Mesenchymal stem cell (in vitro differentiated cells and primary cell): Measurements from ENCODE around the gene GALNT8.

Experiments
- DNase-seq: peaks from one replicate; pipeline ENCODE4 v3.0.0-alpha.2; 2013
- H2AFZ ChIP-seq: one replicate; pipeline ENCODE4 v1.6.1; 2013; ENCODE audit warnings: low read depth, mild to moderate bottlenecking, control low read depth, inconsistent platforms, low read length, moderate library complexity
- H2AK5ac ChIP-seq: 2 replicates; pipeline ENCODE4 v1.6.1; 2013; ENCODE audit warnings: low read length, moderate library complexity, mild to moderate bottlenecking, inconsistent platforms; ENCODE audit not compliant: severe bottlenecking
- H2BK120ac ChIP-seq: one replicate; pipeline ENCODE4 v1.6.1; 2013; ENCODE audit warnings: low read depth, mild to moderate bottlenecking, inconsistent platforms, low read length, moderate library complexity
- H2BK12ac ChIP-seq, 2 experiments: one replicate each; pipeline ENCODE4 v1.6.1; 2013; ENCODE audit warnings: inconsistent platforms in 2 of 2, low read length in 2 of 2, mild to moderate bottlenecking in 2 of 2, moderate library complexity in 2 of 2, control low read depth in 1 of 2
- H2BK15ac ChIP-seq: one replicate; pipeline ENCODE4 v1.6.1; 2013; ENCODE audit warnings: mild to moderate bottlenecking, low read depth, inconsistent platforms; ENCODE audit not compliant: poor library complexity, severe bottlenecking
- H2BK5ac ChIP-seq: 2 replicates; pipeline ENCODE4 v1.6.1; 2013; ENCODE audit warnings: low read depth, mild to moderate bottlenecking, low read length, control low read depth, inconsistent platforms; ENCODE audit not compliant: poor library complexity, severe bottlenecking
- H3K14ac ChIP-seq, 2 experiments: one replicate each; pipeline ENCODE4 v1.6.1; 2013; ENCODE audit warnings: inconsistent platforms in 2 of 2, low read length in 2 of 2, control low read depth in 1 of 2, mild to moderate bottlenecking in 1 of 2, moderate library complexity in 1 of 2
- H3K18ac ChIP-seq, 2 experiments: one replicate each; pipeline ENCODE4 v1.6.1; 2013; ENCODE audit warnings: inconsistent platforms in 2 of 2, low read length in 2 of 2, control low read depth in 1 of 2, low read depth in 1 of 2, mild to moderate bottlenecking in 1 of 2
- H3K23ac ChIP-seq, 2 experiments: one replicate each; pipeline ENCODE4 v1.6.1; 2013; ENCODE audit warnings: inconsistent platforms in 2 of 2, low read length in 2 of 2, mild to moderate bottlenecking in 2 of 2, moderate library complexity in 2 of 2, control low read depth in 1 of 2
- H3K27ac ChIP-seq: 2 replicates; pipeline ENCODE4 v1.5.1; 2013; ENCODE audit warnings: mild to moderate bottlenecking, moderate library complexity, low read length, control low read depth, inconsistent platforms; ENCODE audit not compliant: poor library complexity, severe bottlenecking
- H3K27me3 ChIP-seq, 2 experiments: 2 replicates each; pipeline versions ENCODE4 v1.6.1 to v1.7.0; 2013; ENCODE audit warnings: low read length in 2 of 2, mild to moderate bottlenecking in 2 of 2, moderate library complexity in 2 of 2, control low read depth in 1 of 2, inconsistent platforms in 1 of 2; ENCODE audit not compliant: control insufficient read depth in 1 of 2, insufficient read depth in 1 of 2
- H3K36me3 ChIP-seq, 2 experiments: 2 replicates each; pipeline versions ENCODE4 v1.6.1 to v1.7.0; 2013; ENCODE audit warnings: low read length in 2 of 2, control low read depth in 1 of 2, inconsistent platforms in 1 of 2, low read depth in 1 of 2, mild to moderate bottlenecking in 1 of 2; ENCODE audit not compliant: insufficient read depth in 2 of 2, control insufficient read depth in 1 of 2
- H3K4ac ChIP-seq, 2 experiments: one replicate each; pipeline ENCODE4 v1.6.1; 2013; ENCODE audit warnings: inconsistent platforms in 2 of 2, low read length in 2 of 2, mild to moderate bottlenecking in 2 of 2, moderate library complexity in 2 of 2, control low read depth in 1 of 2, low read depth in 1 of 2
- H3K4me1 ChIP-seq: 2 replicates; pipeline ENCODE4 v1.6.1; 2013; ENCODE audit warnings: low read depth, low read length, control low read depth; ENCODE audit not compliant: control insufficient read depth, insufficient read depth
- H3K4me2 ChIP-seq: 2 replicates; pipeline ENCODE4 v1.6.1; 2013; ENCODE audit warnings: low read length, mild to moderate bottlenecking, inconsistent platforms; ENCODE audit not compliant: poor library complexity, severe bottlenecking
- H3K4me3 ChIP-seq, 2 experiments: 2 replicates each; pipeline versions ENCODE4 v1.5.1 to v1.7.0; 2013; ENCODE audit warnings: low read length in 2 of 2, mild to moderate bottlenecking in 2 of 2, control low read depth in 1 of 2, low read depth in 1 of 2; ENCODE audit not compliant: insufficient read depth in 1 of 2
- H3K79me1 ChIP-seq: replicated peaks from 2 replicates; pipeline ENCODE4 v1.6.1; 2013; ENCODE audit warnings: mild to moderate bottlenecking, control low read depth, low read length, inconsistent platforms; ENCODE audit not compliant: poor library complexity, severe bottlenecking
- H3K9ac ChIP-seq: 2 replicates; pipeline ENCODE4 v1.7.0; 2013; ENCODE audit warnings: mild to moderate bottlenecking, low read length, moderate library complexity
- H3K9me3 ChIP-seq: 2 replicates; pipeline ENCODE4 v1.7.0; 2013; ENCODE audit warnings: mild to moderate bottlenecking, low read length; ENCODE audit not compliant: control insufficient read depth
- H4K8ac ChIP-seq: one replicate; pipeline ENCODE4 v1.6.1; 2013; ENCODE audit warnings: inconsistent platforms, mild to moderate bottlenecking, low read length, moderate library complexity
- H4K91ac ChIP-seq: one replicate; pipeline ENCODE4 v1.6.1; 2013; ENCODE audit warnings: mild to moderate bottlenecking, low read length, inconsistent platforms
- WGBS: methylation state at CpG from one replicate; pipeline ENCODE4 v1.1.7; 2013; ENCODE audit warnings: mixed read lengths; 5-methylcytosine and 5-hydroxymethylcytosine counted together

Gene GALNT8

DNA sequence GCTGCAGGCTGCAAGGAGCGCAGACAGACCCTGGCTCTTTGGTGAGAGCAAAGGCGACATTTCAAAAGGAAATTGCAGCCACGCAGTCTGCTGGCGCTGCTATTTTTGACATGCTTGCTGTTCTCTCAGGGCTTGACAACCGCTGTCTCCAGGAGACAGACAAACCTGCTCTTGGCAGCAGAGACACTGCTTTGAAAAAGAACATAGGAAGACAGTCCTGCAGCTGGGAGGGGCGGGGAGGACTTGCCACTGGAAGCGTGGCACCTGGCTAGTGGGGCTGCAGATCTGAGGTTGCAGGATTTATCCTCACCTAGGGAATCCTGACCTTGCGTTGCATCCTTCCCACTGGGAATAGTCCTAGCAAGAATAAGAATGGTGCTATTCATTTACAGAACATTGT is 97.7 kb downstream of the GALNT8 start:
- WGBS, result 66% methylated on average over 8 of the region's 8 CpGs

DNA sequence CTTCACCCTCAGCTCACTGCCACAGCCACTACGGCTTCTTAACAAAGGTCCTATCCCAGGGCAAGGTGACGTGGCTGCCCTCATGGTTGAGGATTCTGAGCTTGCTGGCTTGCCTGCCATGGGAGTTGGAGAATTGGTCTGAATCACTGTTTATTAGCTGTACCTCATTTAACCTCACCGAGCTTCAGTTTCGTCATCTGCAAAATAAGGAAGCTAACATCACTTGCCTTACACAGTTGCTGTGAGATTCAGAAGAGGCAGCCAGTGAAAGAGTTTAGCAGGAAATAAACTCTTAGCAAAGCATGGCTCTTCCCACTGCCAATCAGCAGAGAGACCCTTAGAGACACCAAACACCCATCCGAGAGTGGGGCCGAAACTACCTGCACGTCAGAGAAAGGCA is 99.5 kb downstream of the GALNT8 start:
- no peak overlapping the region for H4K8ac ChIP-seq
- no peak for DNase-seq
- H3K36me3 ChIP-seq, result no peaks in the 10 kb centered on the region
- H3K4me3 ChIP-seq, result peak overlapping the region in 1 of 2 experiments; percentile 2
- H2AFZ ChIP-seq, result no peak overlapping the region
- no peak overlapping the region for H3K23ac ChIP-seq
- no peak overlapping the region for H3K18ac ChIP-seq
- peak overlapping the region; percentile 79 for H3K9ac ChIP-seq
- H3K14ac ChIP-seq, result no peak overlapping the region
- no peaks in the 10 kb centered on the region for H3K79me1 ChIP-seq
- no peak overlapping the region for H3K4me2 ChIP-seq
- H2BK120ac ChIP-seq, result no peak overlapping the region
- no peak overlapping the region for H3K27ac ChIP-seq
- H2BK15ac ChIP-seq, result no peak overlapping the region
- H3K27me3 ChIP-seq, result peaks cover 18 to 23% of the 10 kb centered on the region in 2 experiments
- no peaks in the 10 kb centered on the region for H3K4me1 ChIP-seq
- H2AK5ac ChIP-seq, result no peak overlapping the region
- H4K91ac ChIP-seq, result no peak overlapping the region
- H3K9me3 ChIP-seq, result no peaks in the 10 kb centered on the region
- no peak overlapping the region for H3K4ac ChIP-seq
- H2BK12ac ChIP-seq, result no peak overlapping the region
- no peak overlapping the region for H2BK5ac ChIP-seq
- WGBS, result 44% methylated on average over 4 of the region's 7 CpGs

More for the DNA sequence above, 97.7 kb downstream of the GALNT8 start:
- H3K27ac ChIP-seq, result no peak overlapping the region
- H2BK5ac ChIP-seq, result no peak overlapping the region
- H3K79me1 ChIP-seq, result no peaks in the 10 kb centered on the region
- no peak for DNase-seq
- no peak overlapping the region for H4K8ac ChIP-seq
- H3K36me3 ChIP-seq, result no peaks in the 10 kb centered on the region
- H3K23ac ChIP-seq, result no peak overlapping the region
- no peaks in the 10 kb centered on the region for H3K9me3 ChIP-seq
- H4K91ac ChIP-seq, result no peak overlapping the region
- H3K4me1 ChIP-seq, result no peaks in the 10 kb centered on the region
- no peak overlapping the region for H3K14ac ChIP-seq
- H3K4me2 ChIP-seq, result no peak overlapping the region
- no peak overlapping the region for H2BK120ac ChIP-seq
- no peak overlapping the region for H3K18ac ChIP-seq
- no peak overlapping the region for H2AK5ac ChIP-seq
- no peak overlapping the region for H3K9ac ChIP-seq
- H2AFZ ChIP-seq, result no peak overlapping the region
- no peak overlapping the region for H2BK12ac ChIP-seq
- H3K4ac ChIP-seq, result no peak overlapping the region
- peaks cover 24 to 35% of the 10 kb centered on the region in 2 experiments for H3K27me3 ChIP-seq
- H2BK15ac ChIP-seq, result no peak overlapping the region
- no peak overlapping the region for H3K4me3 ChIP-seq

DNA sequence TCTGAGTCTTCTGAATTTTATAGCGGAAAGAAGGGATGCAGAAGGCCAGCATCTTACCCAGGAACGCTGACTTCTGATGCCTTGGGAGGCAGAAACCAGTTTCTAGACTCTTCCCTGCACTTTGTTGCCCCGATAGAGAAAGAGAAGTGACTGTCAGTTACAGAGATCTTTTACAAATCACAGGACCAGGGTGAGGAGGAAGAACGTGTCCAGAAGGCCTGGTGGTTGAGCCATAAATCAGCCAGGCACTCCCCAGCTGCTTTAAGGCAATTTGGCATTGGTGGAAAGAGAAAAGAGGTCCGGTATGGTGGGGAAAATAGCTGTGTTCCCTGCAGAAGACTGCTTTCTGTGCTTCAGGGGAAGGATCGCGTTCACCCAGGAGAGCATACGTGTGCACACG is 100.8 kb downstream of the GALNT8 start:
- H2BK5ac ChIP-seq, result no peak overlapping the region
- no peak overlapping the region for H3K4me2 ChIP-seq
- H3K23ac ChIP-seq, result no peak overlapping the region
- H3K4ac ChIP-seq, result no peak overlapping the region
- no peak overlapping the region for H4K91ac ChIP-seq
- no peaks in the 10 kb centered on the region for H3K9me3 ChIP-seq
- H2BK15ac ChIP-seq, result no peak overlapping the region
- peaks cover 10 to 11% of the 10 kb centered on the region in 2 experiments for H3K27me3 ChIP-seq
- H2BK12ac ChIP-seq, result no peak overlapping the region
- no peak for DNase-seq
- H3K14ac ChIP-seq, result no peak overlapping the region
- H3K36me3 ChIP-seq, result no peaks in the 10 kb centered on the region
- no peaks in the 10 kb centered on the region for H3K79me1 ChIP-seq
- H2AK5ac ChIP-seq, result no peak overlapping the region
- H3K4me3 ChIP-seq, result no peak overlapping the region
- peak overlapping the region; percentile 14 for H4K8ac ChIP-seq
- peak overlapping the region; percentile 79 for H3K9ac ChIP-seq
- H3K27ac ChIP-seq, result no peak overlapping the region
- no peaks in the 10 kb centered on the region for H3K4me1 ChIP-seq
- no peak overlapping the region for H3K18ac ChIP-seq
- no peak overlapping the region for H2BK120ac ChIP-seq
- WGBS, result 40% methylated on average over 8 of the region's 9 CpGs
- no peak overlapping the region for H2AFZ ChIP-seq
